MM.1S (cell line): ENCODE results near the gene VPS35L.
"Not testable (repeated sequence)": the region's sequence is repeated elsewhere in the genome, so short reads cannot be mapped to it uniquely, and the experiment has no call there.

Experiments used
- DNase-seq: peaks from one replicate; pipeline ENCODE4 v3.0.0-alpha.2; 2015
- H2AFZ ChIP-seq: fragments of 300-600 bp; sonication (generic); 2 replicates; pipeline ENCODE4 v1.6.0; 2016; ENCODE audit warnings: antibody characterized with exemption, low read length
- H3F3A ChIP-seq: fragments of 300-600 bp; sonication (generic); 2 replicates; pipeline ENCODE4 v1.6.1; 2016; ENCODE audit warnings: mild to moderate bottlenecking, antibody characterized with exemption, low read length, moderate library complexity, mixed read lengths; ENCODE audit not compliant: insufficient read depth
- H3K27ac ChIP-seq: fragments of 300-600 bp; sonication (generic); 2 replicates; pipeline ENCODE4 v1.5.1; 2016; ENCODE audit warnings: mild to moderate bottlenecking, low read length
- H3K27me3 ChIP-seq: fragments of 300-600 bp; sonication (generic); replicated peaks from 2 replicates; pipeline ENCODE4 v1.6.0; 2016; ENCODE audit warnings: low read length; ENCODE audit not compliant: insufficient read depth
- H3K36me3 ChIP-seq: fragments of 300-600 bp; sonication (generic); replicated peaks from 2 replicates; pipeline ENCODE4 v1.6.1; 2016; ENCODE audit warnings: mild to moderate bottlenecking, low read length, mixed read lengths; ENCODE audit not compliant: insufficient read depth
- H3K4me1 ChIP-seq: fragments of 300-600 bp; sonication (generic); 2 replicates; pipeline ENCODE4 v1.6.1; 2016; ENCODE audit warnings: low read length, mixed read lengths
- H3K4me2 ChIP-seq: fragments of 300-600 bp; sonication (generic); 2 replicates; pipeline ENCODE4 v1.6.0; 2016; ENCODE audit warnings: low read depth, low read length
- H3K4me3 ChIP-seq: fragments of 300-600 bp; sonication (generic); 2 replicates; pipeline ENCODE4 v1.5.1; 2016; ENCODE audit warnings: low read length, mixed read lengths
- H3K79me2 ChIP-seq: fragments of 300-600 bp; sonication (generic); 2 replicates; pipeline ENCODE4 v1.6.1; 2016; ENCODE audit warnings: mixed run types, low read length, mixed read lengths
- H3K9ac ChIP-seq: fragments of 300-600 bp; sonication (generic); 2 replicates; pipeline ENCODE4 v1.6.1; 2016; ENCODE audit warnings: low read length, mixed read lengths
- H3K9me2 ChIP-seq: fragments of 300-600 bp; sonication (generic); replicated peaks from 2 replicates; pipeline ENCODE4 v1.6.1; 2016; ENCODE audit warnings: mild to moderate bottlenecking, low read length, mixed read lengths; ENCODE audit not compliant: insufficient read depth
- H3K9me3 ChIP-seq: fragments of 300-600 bp; sonication (generic); replicated peaks from 2 replicates; pipeline ENCODE4 v1.6.1; 2016; ENCODE audit warnings: mild to moderate bottlenecking, low read length, mixed read lengths; ENCODE audit not compliant: insufficient read depth
- H4K20me1 ChIP-seq: fragments of 300-600 bp; sonication (generic); 2 replicates; pipeline ENCODE4 v1.6.1; 2016; ENCODE audit warnings: mild to moderate bottlenecking, low read length, moderate library complexity, mixed read lengths; ENCODE audit not compliant: insufficient read depth
- EZH2 ChIP-seq: fragments of 300-600 bp; sonication (generic); optimal IDR thresholded peaks from 2 replicates; pipeline ENCODE3; 2017; ENCODE audit warnings: low read depth, mild to moderate bottlenecking, antibody characterized with exemption, low read length, mixed read lengths
- EZH2phosphoT487 ChIP-seq: fragments of 300-600 bp; sonication (generic); IDR thresholded peaks from 2 replicates; pipeline ENCODE4 v1.6.1; 2018; ENCODE audit warnings: antibody characterized with exemption, low read length
- TF ChIP-seq, protein P1 (sequence below): fragments of 300-600 bp; sonication (generic); IDR thresholded peaks from 2 replicates; pipeline ENCODE4 v1.5.1; 2016; ENCODE audit warnings: antibody characterized with exemption, low read length, mixed read lengths

The VPS35L gene

GRCh38 chr16:19678804-19679203, 123.3 kb downstream of the VPS35L start:
- H3K36me3 ChIP-seq = no peaks in the 10 kb centered on the region
- H3K9me2 ChIP-seq = no peaks in the 10 kb centered on the region
- no peak overlapping the region for H3K27ac ChIP-seq
- no peaks in the 10 kb centered on the region for H3K4me1 ChIP-seq
- H3K27me3 ChIP-seq = no peaks in the 10 kb centered on the region
- no peak overlapping the region for H2AFZ ChIP-seq
- no peaks in the 10 kb centered on the region for H3K9me3 ChIP-seq
- H3K4me3 ChIP-seq = no peak overlapping the region
- no peak overlapping the region for H3K9ac ChIP-seq
- H3F3A ChIP-seq = no peaks in the 10 kb centered on the region
- TF ChIP-seq, protein P1, sequence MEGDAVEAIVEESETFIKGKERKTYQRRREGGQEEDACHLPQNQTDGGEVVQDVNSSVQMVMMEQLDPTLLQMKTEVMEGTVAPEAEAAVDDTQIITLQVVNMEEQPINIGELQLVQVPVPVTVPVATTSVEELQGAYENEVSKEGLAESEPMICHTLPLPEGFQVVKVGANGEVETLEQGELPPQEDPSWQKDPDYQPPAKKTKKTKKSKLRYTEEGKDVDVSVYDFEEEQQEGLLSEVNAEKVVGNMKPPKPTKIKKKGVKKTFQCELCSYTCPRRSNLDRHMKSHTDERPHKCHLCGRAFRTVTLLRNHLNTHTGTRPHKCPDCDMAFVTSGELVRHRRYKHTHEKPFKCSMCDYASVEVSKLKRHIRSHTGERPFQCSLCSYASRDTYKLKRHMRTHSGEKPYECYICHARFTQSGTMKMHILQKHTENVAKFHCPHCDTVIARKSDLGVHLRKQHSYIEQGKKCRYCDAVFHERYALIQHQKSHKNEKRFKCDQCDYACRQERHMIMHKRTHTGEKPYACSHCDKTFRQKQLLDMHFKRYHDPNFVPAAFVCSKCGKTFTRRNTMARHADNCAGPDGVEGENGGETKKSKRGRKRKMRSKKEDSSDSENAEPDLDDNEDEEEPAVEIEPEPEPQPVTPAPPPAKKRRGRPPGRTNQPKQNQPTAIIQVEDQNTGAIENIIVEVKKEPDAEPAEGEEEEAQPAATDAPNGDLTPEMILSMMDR = no peak
- TF ChIP-seq EZH2 = no peak
- TF ChIP-seq EZH2phosphoT487 = no peak
- H4K20me1 ChIP-seq = no peaks in the 10 kb centered on the region
- H3K79me2 ChIP-seq = no peaks in the 10 kb centered on the region
- no peak overlapping the region for H3K4me2 ChIP-seq
- no peak for DNase-seq

DNA sequence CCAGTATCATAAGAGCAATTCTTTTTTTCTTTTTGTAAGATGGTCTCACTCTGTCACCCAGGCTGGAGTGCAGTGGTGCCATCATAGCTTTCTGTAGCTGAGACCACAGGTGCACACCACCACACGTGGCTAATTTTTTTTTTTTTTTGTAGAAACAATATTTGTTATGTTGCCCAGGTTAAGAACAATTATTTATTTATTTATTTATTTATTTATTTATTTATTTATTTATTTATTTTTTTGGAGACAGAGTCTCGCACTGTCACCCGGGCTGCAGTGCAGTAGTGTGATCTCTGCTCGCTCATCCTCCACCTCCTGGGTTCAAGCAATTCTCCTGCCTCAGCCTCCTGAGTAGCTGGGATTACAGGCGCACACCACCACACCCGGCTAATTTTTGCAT, 123.8 kb downstream of the VPS35L start:
- H3K4me2 ChIP-seq, H3K79me2 ChIP-seq, H4K20me1 ChIP-seq, H3K36me3 ChIP-seq, H3K9me2 ChIP-seq, H3K4me3 ChIP-seq, H3K9me3 ChIP-seq, DNase-seq, H3K9ac ChIP-seq, H2AFZ ChIP-seq, H3K4me1 ChIP-seq, H3K27me3 ChIP-seq, H3F3A ChIP-seq, H3K27ac ChIP-seq: not testable (repeated sequence)

DNA sequence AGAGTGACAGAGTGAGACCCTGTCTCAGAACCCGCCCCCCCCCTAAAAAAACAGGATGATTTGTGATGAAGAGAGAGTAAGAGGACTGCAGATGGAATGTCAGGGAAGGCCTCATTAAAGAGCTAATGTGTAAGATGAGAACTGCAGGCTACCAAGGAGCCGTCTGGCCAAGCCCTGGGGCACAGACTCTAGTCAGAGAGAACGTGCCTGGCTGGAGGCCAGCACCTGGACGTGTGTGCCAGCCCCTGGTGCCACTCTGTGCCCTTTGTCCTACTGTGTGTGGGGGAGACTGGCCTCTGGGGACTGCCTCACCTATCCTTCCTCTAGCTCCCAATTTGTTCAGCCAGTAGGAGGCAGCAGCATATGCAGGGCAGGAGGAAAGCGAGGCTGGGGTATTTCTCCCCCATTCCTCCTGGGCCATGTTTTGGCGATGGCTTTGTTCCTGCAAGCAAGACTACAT, 125.4 kb downstream of the VPS35L start:
- no peak for TF ChIP-seq EZH2
- TF ChIP-seq EZH2phosphoT487 = no peak
- TF ChIP-seq, protein P1 = no peak
- no peaks in the 10 kb centered on the region for H3K27me3 ChIP-seq
- H3K9me2 ChIP-seq = no peaks in the 10 kb centered on the region
- no peaks in the 10 kb centered on the region for H4K20me1 ChIP-seq
- no peak for DNase-seq
- H3K27ac ChIP-seq = no peak overlapping the region
- H3K9ac ChIP-seq = no peak overlapping the region
- H2AFZ ChIP-seq = no peak overlapping the region
- H3K79me2 ChIP-seq = no peaks in the 10 kb centered on the region
- no peaks in the 10 kb centered on the region for H3K4me1 ChIP-seq
- no peaks in the 10 kb centered on the region for H3K36me3 ChIP-seq
- H3K4me2 ChIP-seq = no peak overlapping the region
- H3F3A ChIP-seq = no peaks in the 10 kb centered on the region
- H3K4me3 ChIP-seq = no peak overlapping the region
- no peaks in the 10 kb centered on the region for H3K9me3 ChIP-seq

GRCh38 chr16:19681637-19682036, 126.1 kb downstream of the VPS35L start:
- Histone ChIP-seq H3K27me3 (no peaks in the 10 kb centered on the region), H3K36me3 (no peaks in the 10 kb centered on the region), H3K79me2 (no peaks in the 10 kb centered on the region), H2AFZ (no peak overlapping the region), H3K9me3 (no peaks in the 10 kb centered on the region), H3F3A (no peaks in the 10 kb centered on the region), H3K9me2 (no peaks in the 10 kb centered on the region), H3K27ac (no peak overlapping the region), H3K9ac (no peak overlapping the region), H4K20me1 (no peaks in the 10 kb centered on the region), H3K4me2 (no peak overlapping the region), H3K4me1 (no peaks in the 10 kb centered on the region), H3K4me3 (no peak overlapping the region)
- TF ChIP-seq EZH2phosphoT487 = no peak
- TF ChIP-seq EZH2 = no peak
- TF ChIP-seq, protein P1 = no peak
- DNase-seq = no peak
